ENCODE measurements around the gene OSMR. TPM values are rescaled to one million over a fixed set of nuclear protein-coding genes. Genes with fewer than 3 reads are reported as not detected.

OSMR gene
- polyA plus RNA-seq, 1 experiment = 43.4 TPM

DNA sequence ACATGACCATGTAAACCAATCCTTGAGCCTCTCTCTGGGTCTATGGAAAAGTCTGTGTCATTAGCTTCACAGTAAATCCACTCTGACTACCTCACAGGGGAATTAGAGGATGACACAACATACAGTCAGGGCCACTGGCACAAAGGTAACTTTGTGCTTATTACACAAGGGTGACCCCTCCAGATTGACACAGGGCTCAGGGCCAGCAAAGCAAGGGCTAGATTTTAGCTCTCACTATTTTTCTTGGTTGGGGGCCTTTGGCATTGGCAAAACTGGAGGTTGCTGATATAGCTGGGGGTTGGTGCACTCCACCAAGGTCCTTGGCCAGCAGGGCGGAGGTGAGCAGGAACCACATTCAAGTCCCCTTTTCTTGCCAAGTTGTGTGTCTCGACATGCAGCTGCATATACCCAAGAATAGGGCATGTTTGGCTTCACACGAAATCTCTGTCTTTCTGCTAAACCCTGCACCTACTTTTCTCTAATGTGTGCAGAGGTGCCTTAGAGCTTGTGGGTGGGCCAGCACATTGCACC lies 15.2 kb upstream of the OSMR start:
- ChIA-PET CTCF (interaction anchor here (0.6 to 2.7 kb wide), 9 partner anchors 11 to 475 kb away, joined by 3 to 10 read pairs (median 4); no protein-coding TSS in a partner anchor), POLR2A (no interaction called here)
- no peak for DNase-seq (ENCODE audit: low read depth)
- Histone ChIP-seq H3K4me3 (ENCODE audit: low read depth, low read length) (no peak overlapping the region), H3K36me3 (ENCODE audit: control insufficient read depth, insufficient read depth, low read length) (no peaks in the 10 kb centered on the region), H3K27me3 (ENCODE audit: control insufficient read depth, insufficient read depth, low read length) (no peaks in the 10 kb centered on the region)
- TF ChIP-seq CTCF (IDR thresholded peaks at IDR 0.05; ENCODE audit: insufficient read depth, low read depth, low read length) = no peak

- POLR2A ChIA-PET = no interaction called here
- no peak for TF ChIP-seq CTCF (IDR thresholded peaks at IDR 0.05; ENCODE audit: insufficient read depth, low read depth, low read length)
- CTCF ChIA-PET = interaction anchor here (0.6 to 2.7 kb wide), 11 partner anchors 10 to 475 kb away, joined by 3 to 10 read pairs (median 3); no protein-coding TSS in a partner anchor
These were observed 14.7 kb upstream of the OSMR start for GRCh38 chr5:38831117-38831516.

DNA sequence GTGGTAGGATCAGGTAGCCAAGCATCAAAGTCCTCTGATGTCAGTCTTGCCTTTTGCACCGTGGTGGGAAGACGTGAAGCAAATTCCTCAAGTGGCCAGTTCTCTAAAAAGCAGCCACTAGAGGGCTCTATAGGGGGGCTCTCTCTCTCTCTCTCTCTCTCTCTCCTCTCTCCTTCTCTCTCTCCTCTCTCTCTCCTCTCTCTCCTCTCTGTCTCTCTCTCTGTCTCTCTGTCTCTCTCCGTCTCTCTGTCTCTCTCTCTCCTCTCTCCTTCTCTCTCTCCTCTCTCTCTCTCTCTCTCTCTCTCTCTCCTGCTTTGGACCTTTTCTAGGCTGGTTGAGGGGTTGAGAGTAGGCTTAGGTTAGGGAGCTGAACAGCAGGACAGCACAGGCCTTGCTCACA lies 13.9 kb upstream of the OSMR start:
- Histone ChIP-seq H3K36me3 (ENCODE audit: control insufficient read depth, insufficient read depth, low read length) (no peaks in the 10 kb centered on the region), H3K27me3 (ENCODE audit: control insufficient read depth, insufficient read depth, low read length) (no peaks in the 10 kb centered on the region), H3K4me3 (ENCODE audit: low read depth, low read length) (no peak overlapping the region)
- CTCF ChIA-PET = interaction anchor here (0.6 to 2.7 kb wide), 11 partner anchors 10 to 389 kb away, joined by 3 to 10 read pairs (median 3); no protein-coding TSS in a partner anchor
- POLR2A ChIA-PET = no interaction called here
- no peak for DNase-seq (ENCODE audit: low read depth)
- peak; percentile 51; the same call in 1 of the 2 replicates for TF ChIP-seq CTCF (IDR thresholded peaks at IDR 0.05; ENCODE audit: insufficient read depth, low read depth, low read length)

More at GRCh38 chr5:38831117-38831516, 14.7 kb upstream of the OSMR start:
- Histone ChIP-seq H3K4me3 (ENCODE audit: low read depth, low read length) (no peak overlapping the region), H3K27me3 (ENCODE audit: control insufficient read depth, insufficient read depth, low read length) (no peaks in the 10 kb centered on the region), H3K36me3 (ENCODE audit: control insufficient read depth, insufficient read depth, low read length) (no peaks in the 10 kb centered on the region)
- DNase-seq (ENCODE audit: low read depth) = no peak

GRCh38 chr5:38832810-38833209 lies 13.0 kb upstream of the OSMR start:
- Histone ChIP-seq H3K27me3 (ENCODE audit: control insufficient read depth, insufficient read depth, low read length) (no peaks in the 10 kb centered on the region), H3K4me3 (ENCODE audit: low read depth, low read length) (no peak overlapping the region), H3K36me3 (ENCODE audit: control insufficient read depth, insufficient read depth, low read length) (no peaks in the 10 kb centered on the region)
- ChIA-PET CTCF (interaction anchor here (0.6 to 1.2 kb wide), 4 partner anchors 10 to 390 kb away, joined by 3 to 4 read pairs (median 4); no protein-coding TSS in a partner anchor), POLR2A (no interaction called here)
- TF ChIP-seq CTCF (IDR thresholded peaks at IDR 0.05; ENCODE audit: insufficient read depth, low read depth, low read length) = no peak
- no peak for DNase-seq (ENCODE audit: low read depth)

DNA sequence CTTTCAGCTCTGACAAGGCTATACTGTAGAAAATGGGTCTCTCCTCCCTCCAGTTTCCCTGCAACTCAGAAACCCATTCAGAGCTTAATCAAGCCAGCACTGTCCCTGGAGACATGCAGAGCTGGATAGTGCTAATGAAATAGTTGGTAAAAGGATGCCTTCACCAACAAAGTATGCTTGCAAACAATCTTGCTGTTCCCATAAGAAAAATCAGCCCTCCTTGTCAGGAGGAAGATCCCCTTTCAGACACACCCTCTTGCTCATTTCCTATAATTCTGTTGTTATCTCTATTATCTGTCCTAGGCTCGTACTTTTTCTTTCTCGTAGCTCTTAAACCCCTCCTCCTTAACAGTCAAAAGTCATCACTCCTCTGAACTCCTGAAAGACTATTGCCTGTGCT lies 9.9 kb upstream of the OSMR start:
- TF ChIP-seq CTCF (IDR thresholded peaks at IDR 0.05; ENCODE audit: insufficient read depth, low read depth, low read length) = no peak
- ChIA-PET POLR2A (interaction anchor here (0.9 kb wide), 1 partner anchor 88 kb away, joined by 3 read pairs; no protein-coding TSS in a partner anchor), CTCF (interaction anchor here (0.5 kb wide), 1 partner anchor 28 kb away, joined by 5 read pairs; no protein-coding TSS in a partner anchor)
- DNase-seq (ENCODE audit: low read depth) = no peak
- no peaks in the 10 kb centered on the region for H3K27me3 ChIP-seq (ENCODE audit: control insufficient read depth, insufficient read depth, low read length)
- H3K4me3 ChIP-seq (ENCODE audit: low read depth, low read length) = no peak overlapping the region
- no peaks in the 10 kb centered on the region; the same call in 1 of the 2 replicates for H3K36me3 ChIP-seq (ENCODE audit: control insufficient read depth, insufficient read depth, low read length)
